ENCODE results near the gene AGXT.

The AGXT gene

GRCh38 chr2:240929364-240930095, 60.9 kb downstream of the AGXT start:
- no peak for DNase-seq

Data from C1 segment of cervical spinal cord (tissue), 14 donors.